Measurements from ENCODE around the gene SLC16A2. TPM values are rescaled to one million over a fixed set of nuclear protein-coding genes. Genes with fewer than 3 reads are reported as not detected.

Gene SLC16A2
- total RNA-seq, 6 donors from 2014 or later, result 2.0 to 10.7 (median 4.8) TPM

DNA sequence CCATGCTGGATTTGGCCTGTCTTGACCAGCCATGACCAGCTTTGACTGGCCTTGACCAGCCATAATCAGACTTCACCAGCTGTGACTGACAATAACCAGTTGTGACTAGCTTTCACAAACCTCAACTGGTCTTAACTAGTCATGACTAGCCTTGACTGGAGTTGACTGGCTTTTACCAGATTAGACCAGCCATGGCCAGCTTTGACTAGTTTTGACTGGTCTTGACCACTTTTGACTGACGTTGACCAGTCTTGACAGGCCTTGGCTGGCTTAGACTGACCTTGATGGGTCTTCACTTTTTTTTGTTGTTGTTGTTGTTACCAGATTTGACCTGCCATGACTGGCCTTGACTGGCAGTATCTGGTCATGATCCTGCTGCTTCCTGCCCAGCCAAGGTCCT lies 125.7 kb downstream of the SLC16A2 start:
- Histone ChIP-seq H3K4me1 (no peaks in the 10 kb centered on the region), H3K27ac (no peak overlapping the region), H3K9me3 (no peaks in the 10 kb centered on the region), H3K4me3 (no peak overlapping the region), H3K27me3 (no peaks in the 10 kb centered on the region), H3K36me3 (no peaks in the 10 kb centered on the region)
- 71 to 100% methylated on average over 1 of the region's 1 CpG for WGBS, 2 donors
- ATAC-seq (ENCODE audit: low FRiP score in 2 of 2), result no peak
- no peak for DNase-seq
- TF ChIP-seq POLR2A (IDR thresholded peaks at IDR 0.05) (no peak), POLR2AphosphoS5 (IDR thresholded peaks at IDR 0.05) (no peak), EP300 (IDR thresholded peaks at IDR 0.05) (no peak), CTCF (IDR thresholded peaks at IDR 0.05) (no peak)

DNA sequence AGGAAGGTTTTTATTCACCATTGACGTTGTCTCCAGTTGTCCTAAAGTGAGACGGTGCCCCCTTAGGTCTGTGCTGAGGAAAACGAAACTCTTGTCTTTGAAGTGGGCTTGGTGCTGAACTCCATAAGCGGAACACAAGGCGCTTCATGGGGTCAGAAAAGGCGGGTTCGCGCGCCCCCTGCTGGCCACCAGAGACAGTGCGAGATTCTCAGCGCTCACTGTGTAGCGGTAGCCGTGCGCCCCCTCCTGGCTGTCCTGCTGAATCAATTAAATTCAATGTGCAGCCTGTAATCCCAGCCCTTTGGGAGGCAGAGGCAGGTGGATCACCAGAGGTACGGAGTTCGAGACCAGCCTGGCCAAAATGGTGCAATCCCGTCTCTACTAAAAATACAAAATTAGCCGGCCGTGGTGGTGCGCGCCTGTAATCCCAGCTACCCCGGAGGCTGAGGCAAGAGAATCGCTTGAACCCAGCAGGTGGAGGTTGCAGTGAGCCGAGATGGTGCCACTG lies 129.1 kb downstream of the SLC16A2 start:
- H3K27ac ChIP-seq, result no peak overlapping the region
- no peaks in the 10 kb centered on the region for H3K27me3 ChIP-seq
- 27 to 82% methylated on average over 3 to 24 of the region's 24 CpGs for WGBS, 2 donors
- H3K4me1 ChIP-seq, result no peaks in the 10 kb centered on the region
- no peaks in the 10 kb centered on the region for H3K9me3 ChIP-seq
- H3K36me3 ChIP-seq, result no peaks in the 10 kb centered on the region
- DNase-seq (peak; percentile 89 to 95), ATAC-seq (ENCODE audit: low FRiP score in 2 of 2) (peak; percentile 93 to 98)
- peak overlapping the region in 1 of 4 donors; percentile 13 for H3K4me3 ChIP-seq
- no peak for TF ChIP-seq POLR2AphosphoS5 (IDR thresholded peaks at IDR 0.05)
- TF ChIP-seq CTCF (IDR thresholded peaks at IDR 0.05), result peak; percentile 95 to 98 (median 98)

DNA sequence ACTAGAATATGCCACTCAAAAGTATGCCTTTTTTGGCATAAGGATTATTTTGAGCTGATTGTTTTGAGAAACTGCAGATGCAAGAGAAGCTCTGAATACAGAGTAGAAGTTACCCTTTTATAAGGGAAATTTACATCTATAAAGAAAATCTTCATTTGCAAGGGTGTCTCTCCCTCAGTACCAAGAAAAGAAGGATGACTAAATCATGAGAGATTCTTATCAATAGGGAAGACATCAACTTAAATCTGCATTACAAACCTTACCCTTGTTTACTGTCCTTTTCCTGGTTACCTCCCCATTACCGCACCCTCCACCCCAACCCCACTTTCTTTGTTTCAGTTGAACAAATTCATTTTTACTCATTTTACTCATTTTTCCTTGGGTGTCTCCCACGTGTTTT lies 130.6 kb downstream of the SLC16A2 start:
- ATAC-seq (ENCODE audit: low FRiP score in 2 of 2) (no peak), DNase-seq (no peak)
- TF ChIP-seq CTCF (IDR thresholded peaks at IDR 0.05) (no peak), POLR2AphosphoS5 (IDR thresholded peaks at IDR 0.05) (no peak), EP300 (IDR thresholded peaks at IDR 0.05) (no peak), POLR2A (IDR thresholded peaks at IDR 0.05) (no peak)
- Histone ChIP-seq H3K27me3 (no peaks in the 10 kb centered on the region), H3K4me3 (no peak overlapping the region), H3K27ac (no peak overlapping the region), H3K36me3 (no peaks in the 10 kb centered on the region), H3K9me3 (no peaks in the 10 kb centered on the region), H3K4me1 (no peaks in the 10 kb centered on the region)
- 44 to 46% methylated on average over 2 of the region's 2 CpGs for WGBS, 2 donors

- TF ChIP-seq CTCF (IDR thresholded peaks at IDR 0.05), result no peak
- no peak for TF ChIP-seq POLR2AphosphoS5 (IDR thresholded peaks at IDR 0.05)
- TF ChIP-seq POLR2A (IDR thresholded peaks at IDR 0.05), result no peak
- no peak for TF ChIP-seq EP300 (IDR thresholded peaks at IDR 0.05)
- Histone ChIP-seq H3K36me3 (no peaks in the 10 kb centered on the region), H3K4me1 (no peaks in the 10 kb centered on the region), H3K9me3 (no peaks in the 10 kb centered on the region), H3K27me3 (no peaks in the 10 kb centered on the region), H3K27ac (no peak overlapping the region), H3K4me3 (no peak overlapping the region)
- DNase-seq (no peak), ATAC-seq (ENCODE audit: low FRiP score in 2 of 2) (no peak)
- 70 to 98% methylated on average over 2 of the region's 2 CpGs for WGBS, 2 donors
Measured at GRCh38 chrX:74557378-74557777, 136.1 kb downstream of the SLC16A2 start.

DNA sequence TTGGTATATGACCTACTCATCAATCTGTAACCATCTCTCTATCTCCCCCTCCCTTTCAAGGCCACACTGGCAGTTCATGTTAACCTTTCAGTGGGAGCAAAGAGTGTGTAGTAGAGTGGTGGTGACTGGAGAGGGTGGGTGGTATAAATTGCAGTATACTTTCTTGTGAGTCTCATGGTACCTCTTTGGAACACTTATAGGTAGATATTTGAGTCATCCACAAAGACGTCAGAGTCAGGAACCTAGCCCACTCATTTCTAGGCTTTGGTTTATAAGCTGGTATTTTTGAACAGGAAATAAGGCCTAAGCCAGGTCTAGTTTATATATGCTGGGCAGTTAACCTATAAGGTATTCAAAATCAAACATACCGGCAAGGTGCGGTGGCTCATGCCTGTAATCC lies 156.8 kb downstream of the SLC16A2 start:
- no peaks in the 10 kb centered on the region for H3K36me3 ChIP-seq
- H3K9me3 ChIP-seq, result no peaks in the 10 kb centered on the region
- H3K27ac ChIP-seq, result no peak overlapping the region
- DNase-seq (no peak), ATAC-seq (ENCODE audit: low FRiP score in 2 of 2) (no peak)
- no peak overlapping the region for H3K4me3 ChIP-seq
- 86 to 93% methylated on average over 1 to 3 of the region's 3 CpGs for WGBS, 2 donors
- no peaks in the 10 kb centered on the region for H3K4me1 ChIP-seq
- no peak for TF ChIP-seq POLR2AphosphoS5 (IDR thresholded peaks at IDR 0.05)
- no peak for TF ChIP-seq EP300 (IDR thresholded peaks at IDR 0.05)
- TF ChIP-seq CTCF (IDR thresholded peaks at IDR 0.05), result no peak
- no peak for TF ChIP-seq POLR2A (IDR thresholded peaks at IDR 0.05)
- H3K27me3 ChIP-seq, result no peaks in the 10 kb centered on the region
